Erythroblast (primary cell): ENCODE results near the gene THUMPD2.

Experiments used
- GATA1 ChIP-seq: IDR thresholded peaks from 2 replicates; pipeline ENCODE4 v1.6.1; 2011; ENCODE audit warnings: low read depth, mild to moderate bottlenecking, control low read depth, low read length, moderate library complexity
- POLR2A ChIP-seq: IDR thresholded peaks from 2 replicates; pipeline ENCODE4 v1.6.1; 2011; ENCODE audit warnings: mild to moderate bottlenecking, low read length

DNA sequence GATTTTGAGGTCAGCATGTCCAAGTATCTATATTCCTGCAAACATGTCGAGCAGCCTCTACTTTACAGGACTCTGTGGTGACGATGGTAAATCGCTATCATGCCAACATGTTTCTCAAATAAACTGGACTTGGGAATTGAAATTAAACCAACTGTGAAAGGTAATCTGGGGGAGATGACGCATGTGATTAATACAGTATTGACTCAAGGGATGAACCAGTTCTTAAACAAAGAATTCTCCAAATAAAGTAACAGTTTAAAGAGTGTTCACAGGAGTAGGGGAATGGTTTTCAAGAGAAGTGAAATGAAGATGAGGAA is 54.3 kb downstream of the THUMPD2 start:
- TF ChIP-seq POLR2A (no peak), GATA1 (no peak)
